Right renal cortex interstitium (tissue), 3 donors: ENCODE results near the gene PSMC1. TPM values are rescaled to one million over a fixed set of nuclear protein-coding genes. Genes with fewer than 3 reads are reported as not detected.

Experiments used
- DNase-seq, 3 donors: peaks; one replicate each; pipeline ENCODE4 v3.0.0-alpha.2; 2013; ENCODE audit warnings: low read depth in 3 of 3, low spot score in 2 of 3
- polyA plus RNA-seq, 3 donors: library from polyadenylated mRNA; unstranded; fragments of 120-200 nt; gene quantifications; one replicate each; pipeline ENCODE4 v1.2.1, GENCODE V29; 2013; ENCODE audit not compliant: insufficient read length in 3 of 3

Gene PSMC1
- polyA plus RNA-seq, 3 donors, result 148 to 151 (median 149) TPM

GRCh38 chr14:90275820-90276219 is 19.5 kb downstream of the PSMC1 start:
- DNase-seq, result no peak

DNA sequence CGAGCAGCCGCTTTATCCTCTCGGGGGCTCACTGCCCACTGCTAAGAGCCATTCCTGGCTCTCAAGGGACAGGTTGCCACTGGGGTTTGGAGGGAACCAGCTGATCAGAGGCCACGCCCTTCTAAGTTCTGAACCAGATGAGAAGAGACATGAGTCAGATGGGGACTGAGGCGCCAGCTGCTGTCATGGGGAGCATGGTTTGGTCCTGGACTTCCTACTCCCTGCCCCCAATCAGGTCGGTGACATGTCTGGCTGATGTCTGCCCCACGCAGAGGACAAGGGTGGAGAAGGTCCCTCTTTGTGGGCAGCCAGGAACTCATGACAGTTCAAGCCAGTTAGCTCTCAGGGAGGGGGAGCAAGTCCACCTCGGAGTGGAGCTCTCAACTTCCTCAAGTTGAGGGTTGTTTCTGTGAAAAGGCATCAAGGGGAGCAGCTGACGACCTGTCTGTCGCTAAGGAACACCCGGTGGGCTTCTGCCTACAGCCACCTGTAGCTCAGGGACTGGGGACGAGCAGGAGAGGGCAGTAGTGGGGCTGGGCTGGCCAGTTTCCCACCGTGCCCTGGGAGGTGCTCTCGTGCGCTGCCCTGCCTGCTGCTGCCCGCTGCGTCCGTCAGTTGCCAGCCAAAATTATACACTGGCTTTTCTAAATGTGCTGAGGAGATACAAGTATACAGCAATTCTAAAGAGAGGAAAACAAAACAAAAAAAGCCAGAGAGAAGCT is 20.5 kb downstream of the PSMC1 start:
- no peak for DNase-seq

- DNase-seq, result no peak
These were observed 21.3 kb downstream of the PSMC1 start for GRCh38 chr14:90277581-90278198.

DNA sequence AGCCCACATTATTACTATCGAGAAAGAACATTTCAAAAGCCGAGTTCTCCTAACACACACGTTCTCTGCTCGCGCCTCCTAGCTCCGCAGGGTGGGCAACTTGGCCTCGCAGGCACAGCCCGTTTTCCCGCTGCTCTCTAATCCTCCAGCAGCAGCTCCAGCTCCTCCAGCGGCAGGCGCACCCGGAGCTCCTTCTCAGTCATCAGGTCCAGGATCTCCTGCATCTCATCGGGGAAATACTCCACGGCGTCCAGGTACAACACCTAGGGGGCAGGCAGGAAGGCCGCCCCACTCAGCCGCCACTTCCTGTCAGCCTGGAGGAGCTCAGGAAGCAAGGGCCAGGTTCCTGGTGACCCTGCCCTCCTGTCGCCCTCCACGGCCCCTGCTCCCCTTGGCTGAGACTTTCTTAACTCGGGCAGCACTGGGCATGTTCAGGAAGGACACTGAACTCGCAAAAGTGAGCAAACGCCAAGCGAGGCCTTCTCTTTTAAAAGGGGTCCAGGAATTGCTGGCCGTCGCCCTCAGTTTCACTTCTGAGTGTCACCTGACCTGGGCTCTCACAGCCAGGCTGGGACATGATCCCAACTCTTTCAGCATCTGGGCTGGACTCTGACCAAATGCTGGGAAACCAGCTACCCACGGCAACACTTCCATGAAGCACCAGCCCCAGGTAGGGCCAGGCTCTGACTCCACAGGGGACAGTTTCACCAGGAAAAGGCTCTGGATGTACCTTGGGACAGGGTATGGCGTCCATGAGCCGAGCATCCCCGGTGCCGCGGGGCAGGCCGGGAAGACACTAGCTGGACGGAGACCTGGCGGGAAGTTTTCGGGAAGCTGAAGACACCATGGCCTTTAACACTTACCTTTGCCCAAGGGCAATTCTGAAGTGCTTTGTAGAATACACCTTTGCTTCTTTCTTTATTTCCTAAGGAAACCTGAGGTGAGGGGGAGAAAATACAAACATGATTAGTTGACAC is 22.1 kb downstream of the PSMC1 start:
- DNase-seq, result no peak

DNA sequence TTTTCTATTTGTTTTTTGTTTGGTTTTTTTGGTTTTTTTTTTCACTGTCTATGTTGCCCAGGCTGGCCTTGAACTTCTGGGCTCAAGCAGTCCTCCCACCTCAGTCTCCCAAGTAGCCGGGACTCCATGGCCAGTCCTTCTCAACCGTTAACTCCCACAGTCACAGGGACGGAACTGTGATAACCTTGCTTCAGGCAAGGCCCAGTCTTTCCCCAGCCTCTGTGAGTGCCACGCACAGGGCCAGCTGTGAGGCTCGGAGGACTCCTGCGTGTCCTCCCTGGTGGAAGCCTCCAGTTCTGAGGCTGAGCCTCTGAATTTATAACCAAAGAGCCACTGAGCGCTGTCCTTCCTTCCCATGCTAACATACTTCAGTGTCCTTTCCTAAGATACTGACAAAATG is 23.7 kb downstream of the PSMC1 start:
- no peak for DNase-seq

DNA sequence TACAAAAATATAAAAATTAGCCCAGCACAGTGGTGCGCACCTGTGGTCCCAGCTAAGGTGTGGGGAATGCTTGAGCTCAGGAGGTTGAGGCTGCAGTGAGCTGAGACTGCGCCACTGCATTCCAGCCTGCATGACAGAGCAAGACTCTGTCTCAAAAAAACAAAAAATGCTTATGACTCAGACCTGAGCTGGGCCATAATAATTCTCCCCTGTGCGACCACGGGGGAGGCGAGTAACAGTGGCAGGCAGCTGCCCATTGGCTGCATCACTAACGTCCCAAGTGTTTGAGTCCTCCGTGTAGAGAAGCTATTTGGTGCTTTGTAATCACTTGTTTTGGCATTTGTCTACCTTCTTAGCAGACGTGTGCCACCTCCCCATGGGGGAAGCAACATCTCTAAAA is 24.9 kb downstream of the PSMC1 start:
- no peak for DNase-seq

- DNase-seq, result no peak
These were observed 25.4 kb downstream of the PSMC1 start for GRCh38 chr14:90281756-90282155.

- no peak for DNase-seq
These were observed 31.4 kb downstream of the PSMC1 start for GRCh38 chr14:90287791-90288190.

GRCh38 chr14:90288651-90289355 is 32.5 kb downstream of the PSMC1 start:
- DNase-seq, result no peak

- DNase-seq, result no peak
These were observed 34.1 kb downstream of the PSMC1 start for GRCh38 chr14:90290337-90291011.

- DNase-seq, result no peak
These were observed 35.3 kb downstream of the PSMC1 start for GRCh38 chr14:90291699-90292098.

- DNase-seq, result no peak
These were observed 37.7 kb downstream of the PSMC1 start for GRCh38 chr14:90293766-90294730.

- DNase-seq, result no peak
These were observed 38.5 kb downstream of the PSMC1 start for GRCh38 chr14:90294872-90295271.

- peak; percentile 20 to 23 (median 23) for DNase-seq
These were observed 39.6 kb downstream of the PSMC1 start for GRCh38 chr14:90295870-90296516.

- no peak for DNase-seq
These were observed 40.3 kb downstream of the PSMC1 start for GRCh38 chr14:90296641-90297040.

DNA sequence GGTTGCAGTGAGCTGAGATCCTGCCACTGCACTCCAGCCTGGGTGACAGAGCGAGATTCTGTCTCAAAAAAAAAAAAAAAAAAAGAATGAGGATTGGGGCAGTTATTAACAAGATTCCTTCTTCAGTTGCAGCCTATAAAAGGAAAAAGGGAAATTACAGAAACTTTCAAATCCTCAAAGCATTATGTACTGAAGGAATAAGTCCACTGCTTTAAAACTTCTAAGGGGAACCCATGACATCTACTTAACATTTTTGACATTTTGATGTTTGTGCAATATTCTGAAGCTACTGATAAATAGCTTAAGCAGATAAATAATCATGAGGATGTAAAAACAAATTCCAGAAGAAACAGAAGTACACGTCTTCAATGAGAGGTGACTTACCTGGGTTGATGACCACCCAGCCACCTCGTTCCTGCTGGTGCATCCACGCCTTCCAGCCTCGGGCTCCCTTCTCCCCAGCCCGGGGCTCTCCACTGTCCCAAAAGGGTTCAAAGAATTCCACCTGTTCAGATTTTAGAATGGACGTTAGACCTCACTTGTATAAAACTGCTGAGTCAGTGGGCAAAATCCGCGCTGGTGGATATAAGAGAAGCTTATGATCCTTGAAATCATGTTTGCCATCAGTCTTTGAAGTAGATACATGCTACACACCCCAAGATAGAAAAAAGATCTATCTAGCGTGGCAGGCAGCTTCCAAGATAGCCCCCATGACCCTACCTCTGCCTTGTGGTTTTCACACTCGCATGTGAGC is 41.7 kb downstream of the PSMC1 start:
- no peak for DNase-seq

- no peak for DNase-seq
These were observed 43.1 kb downstream of the PSMC1 start for GRCh38 chr14:90299408-90299807.

GRCh38 chr14:90300611-90301047 is 44.3 kb downstream of the PSMC1 start:
- no peak for DNase-seq
